GM18505 (cell line): ENCODE data around the gene MVK.

Experiments
- ATAC-seq: cut with Tn5 transposase; IDR thresholded peaks from one replicate; pipeline ENCODE4 v1.9.1; 2021; ENCODE audit not compliant: unreplicated experiment
- POLR2A ChIP-seq: IDR thresholded peaks from 4 replicates; pipeline ENCODE4 v1.6.1; 2011; ENCODE audit warnings: borderline replicate concordance; ENCODE audit not compliant: insufficient read depth, insufficient read length; ENCODE audit errors: extremely low read depth

Gene MVK

DNA sequence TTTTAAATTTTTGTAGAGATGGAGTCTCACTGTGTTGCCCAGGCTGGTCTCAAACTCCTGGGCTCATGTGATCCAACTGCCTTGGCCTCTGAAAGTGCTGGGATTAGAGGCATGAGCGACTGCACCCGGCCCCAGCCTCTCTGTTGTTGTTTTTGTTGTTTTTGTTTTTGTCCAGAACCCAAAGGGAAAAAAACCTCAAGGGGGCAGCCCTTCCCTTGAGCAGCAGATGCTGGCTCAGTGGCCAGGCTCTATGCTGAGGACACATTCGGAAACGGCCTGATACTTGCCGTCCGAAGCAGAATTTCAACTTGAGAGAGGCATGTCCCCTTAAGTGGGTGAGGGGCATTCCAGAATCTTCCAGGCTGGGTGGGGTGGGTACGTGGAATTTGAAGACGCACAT is 6.7 kb downstream of the MVK start:
- no peak for TF ChIP-seq POLR2A
- no peak for ATAC-seq

DNA sequence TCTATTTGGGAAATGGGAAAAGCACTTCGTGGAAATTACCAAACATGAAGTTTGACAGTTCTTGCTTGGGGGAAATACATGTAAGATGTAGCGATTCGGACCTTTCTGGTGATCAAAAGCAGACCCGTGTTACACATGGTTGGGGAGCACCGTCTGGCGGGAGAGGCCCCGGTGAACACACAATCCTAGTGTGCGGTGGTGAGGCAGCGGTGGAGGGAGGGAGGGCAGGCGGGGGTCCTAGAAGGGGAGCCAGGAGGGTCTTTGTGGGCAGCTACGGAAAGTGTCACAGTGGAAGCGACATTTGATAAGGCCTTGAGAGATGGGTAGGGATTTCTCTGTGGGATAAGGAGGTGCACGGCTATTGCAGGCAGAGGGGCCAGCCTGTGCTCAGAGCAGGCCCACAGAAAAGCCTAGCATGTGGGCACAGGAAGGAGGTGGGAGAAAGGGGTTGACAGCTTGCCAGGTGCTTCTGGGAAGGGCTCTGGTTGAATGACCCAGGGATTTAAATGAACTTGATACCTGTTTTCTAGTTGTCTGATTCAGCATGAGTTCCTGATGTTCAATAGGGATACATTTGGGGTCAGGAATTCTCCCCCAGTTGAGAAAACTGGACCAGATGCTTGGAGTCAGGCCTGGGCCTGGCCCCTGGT is 7.2 kb downstream of the MVK start:
- no peak for ATAC-seq
- no peak for TF ChIP-seq POLR2A

DNA sequence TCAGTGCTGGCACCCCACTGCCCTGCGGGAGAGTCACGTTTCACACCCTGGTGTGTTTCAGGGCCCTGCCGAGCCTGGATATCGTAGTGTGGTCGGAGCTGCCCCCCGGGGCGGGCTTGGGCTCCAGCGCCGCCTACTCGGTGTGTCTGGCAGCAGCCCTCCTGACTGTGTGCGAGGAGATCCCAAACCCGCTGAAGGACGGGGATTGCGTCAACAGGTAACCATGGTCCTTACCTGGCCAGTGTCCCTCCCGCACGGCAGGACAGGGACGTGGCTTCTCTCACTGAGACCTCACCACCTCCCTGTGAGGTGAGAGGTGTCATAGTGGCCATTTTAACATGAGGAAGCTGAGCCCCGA is 7.7 kb downstream of the MVK start:
- ATAC-seq, result no peak
- TF ChIP-seq POLR2A, result no peak

DNA sequence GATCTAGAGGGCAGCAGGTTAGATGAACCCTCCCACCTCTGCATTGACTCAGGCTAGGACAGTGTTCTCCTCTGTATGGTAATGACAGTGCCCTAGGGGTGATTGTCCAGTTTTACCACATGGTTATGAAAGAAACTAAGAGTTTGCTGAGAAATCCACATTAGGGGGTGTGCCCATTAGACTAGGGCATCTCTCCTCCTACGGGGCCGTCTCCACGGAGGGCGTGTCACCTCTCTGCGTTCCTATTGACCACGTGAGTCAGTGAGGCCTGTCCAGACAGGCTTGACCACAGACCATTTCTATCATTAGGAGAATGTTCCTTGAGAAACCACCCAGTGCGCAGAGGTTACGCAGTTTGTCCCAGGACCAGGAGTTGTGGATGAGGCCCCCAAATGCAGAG is 8.3 kb downstream of the MVK start:
- ATAC-seq, result no peak
- TF ChIP-seq POLR2A, result no peak

DNA sequence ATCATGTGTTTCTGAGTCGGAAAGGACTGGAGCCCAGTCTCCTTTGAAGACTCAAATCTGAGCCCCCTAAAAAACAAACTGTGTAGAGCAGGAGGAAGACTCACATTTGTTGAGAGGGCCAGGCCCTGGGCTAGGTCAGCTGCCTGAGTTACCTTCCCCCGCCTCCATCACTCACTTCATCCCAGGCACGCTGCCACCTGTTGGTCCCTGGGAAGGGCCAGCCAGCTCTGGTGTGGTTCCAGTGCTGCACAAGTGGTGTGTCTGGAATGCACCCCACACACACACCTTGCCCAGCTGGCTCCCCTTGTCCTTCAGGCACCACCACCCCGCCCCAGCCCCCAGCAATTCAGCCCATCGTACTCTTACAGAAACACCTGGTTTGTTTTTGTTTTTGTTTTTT is 9.0 kb downstream of the MVK start:
- no peak for ATAC-seq
- no peak for TF ChIP-seq POLR2A

DNA sequence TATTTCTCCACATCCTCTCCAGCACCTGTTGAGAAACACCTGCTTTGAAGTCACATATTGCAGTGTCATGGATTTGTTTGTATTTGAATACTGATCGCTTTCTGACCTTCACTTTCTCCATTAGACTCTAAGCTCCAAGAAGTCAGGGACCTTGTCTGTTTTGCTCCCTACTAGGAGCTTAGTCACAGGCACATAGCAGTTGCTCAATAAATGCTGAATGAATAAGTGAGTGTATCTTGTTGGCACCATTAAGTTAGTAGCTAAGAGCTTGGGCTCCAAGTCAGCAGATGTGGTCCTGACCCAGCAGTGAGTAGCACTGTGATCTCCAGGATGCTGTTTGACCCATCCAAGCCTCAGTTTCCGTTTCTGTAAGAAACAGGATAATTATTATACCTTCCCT is 10.1 kb downstream of the MVK start:
- no peak for TF ChIP-seq POLR2A
- no peak for ATAC-seq

DNA sequence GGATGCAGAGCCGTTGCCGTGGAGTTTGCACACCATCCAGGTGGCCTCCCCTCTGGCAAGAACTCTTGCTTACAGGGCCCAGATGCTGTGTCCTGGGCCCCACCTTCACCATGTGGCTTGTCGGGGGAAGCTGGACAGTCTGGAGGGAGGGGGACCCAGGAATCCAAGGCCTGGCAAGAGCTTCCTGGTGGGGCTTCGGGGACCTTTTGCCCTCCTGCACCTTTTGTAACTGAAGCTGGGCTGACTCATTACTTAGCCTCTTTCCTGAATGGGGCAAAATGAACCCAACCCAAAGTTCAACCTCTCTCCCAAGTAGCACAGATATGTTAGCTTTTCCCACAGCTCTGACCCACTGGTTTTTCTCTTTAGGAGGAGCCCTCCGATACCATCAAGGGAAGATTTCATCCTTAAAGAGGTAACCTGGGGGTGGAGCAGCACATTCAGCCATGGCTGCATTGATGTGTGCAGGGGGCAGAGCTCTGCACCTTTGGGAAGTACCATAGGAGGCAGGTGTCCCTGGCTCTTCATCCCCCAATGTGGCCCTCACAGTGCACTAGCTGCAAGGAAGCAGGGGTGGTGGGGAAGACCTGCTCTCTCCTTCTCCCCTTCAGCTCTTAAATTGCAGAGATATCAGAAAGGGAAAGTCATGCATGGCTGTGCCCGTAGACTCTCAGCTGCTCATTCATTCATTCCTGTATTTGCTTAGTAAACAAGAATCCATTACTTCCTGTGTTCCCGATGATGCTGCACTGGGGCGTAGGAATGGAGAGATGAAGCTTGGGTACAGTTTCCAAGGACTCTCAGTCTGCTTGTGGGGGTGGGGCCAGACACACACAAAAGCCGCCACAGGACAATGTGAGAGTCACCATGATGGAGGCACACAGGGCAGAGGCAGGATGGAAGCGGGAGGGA is 13.0 kb downstream of the MVK start:
- ATAC-seq, result no peak
- no peak for TF ChIP-seq POLR2A

DNA sequence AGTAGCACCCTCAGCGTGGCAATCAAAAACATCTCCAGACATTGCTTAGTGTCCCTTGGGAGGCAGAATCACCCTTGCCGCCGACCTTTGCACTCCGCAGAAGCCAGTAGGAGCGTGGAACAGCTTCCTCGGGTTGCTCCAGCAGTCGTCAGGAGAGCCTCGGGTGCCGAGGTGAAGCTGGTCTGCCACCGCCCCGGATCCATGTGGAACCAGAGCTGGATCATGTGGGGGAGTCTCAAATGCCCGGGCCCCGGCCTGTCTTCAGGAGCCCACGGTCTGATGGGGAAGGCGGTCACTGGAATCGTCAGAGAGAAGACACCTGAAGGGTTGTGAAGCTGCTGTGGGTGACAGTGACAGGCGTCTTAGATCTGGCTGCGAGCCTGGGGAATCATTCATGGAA is 14.3 kb downstream of the MVK start:
- no peak for TF ChIP-seq POLR2A
- no peak for ATAC-seq

DNA sequence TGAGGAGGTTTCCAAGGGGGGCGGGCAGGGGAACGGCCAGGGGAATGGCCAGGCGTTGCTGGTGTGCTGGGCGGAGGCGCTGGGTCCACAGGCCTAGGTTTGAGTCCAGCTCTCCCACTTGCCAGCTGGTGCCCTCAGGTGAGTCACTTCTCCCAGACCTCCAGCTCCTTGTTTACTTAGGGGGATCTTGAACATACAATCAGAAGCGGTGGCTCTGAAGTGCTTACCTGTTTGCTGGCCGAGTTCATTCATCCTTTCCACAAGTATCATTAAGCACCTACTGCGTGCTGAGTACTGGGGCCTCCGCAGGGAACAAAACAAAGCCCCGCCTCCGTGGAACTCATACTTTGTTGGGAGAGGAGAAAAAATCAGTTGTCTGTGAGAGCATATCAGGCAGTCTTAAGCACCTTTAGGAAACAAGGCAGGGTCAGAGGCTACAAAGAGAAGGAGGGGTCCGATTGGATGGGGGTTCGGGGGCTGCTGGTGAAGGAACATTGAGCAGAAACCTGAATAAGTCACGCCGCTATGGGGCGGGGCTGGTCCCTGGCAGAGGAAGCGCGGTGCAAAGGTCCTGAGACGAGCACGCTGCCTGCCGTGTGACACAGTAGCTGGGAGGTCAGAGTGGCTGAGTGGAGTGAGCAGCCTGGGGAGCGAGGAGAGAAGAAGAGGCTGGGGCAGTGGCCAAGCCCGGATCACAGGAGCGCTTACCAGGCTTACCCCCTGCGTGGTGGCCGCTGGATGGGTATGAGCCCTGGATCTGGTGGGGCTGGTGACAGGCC is 15.1 kb downstream of the MVK start:
- TF ChIP-seq POLR2A, result no peak
- no peak for ATAC-seq

DNA sequence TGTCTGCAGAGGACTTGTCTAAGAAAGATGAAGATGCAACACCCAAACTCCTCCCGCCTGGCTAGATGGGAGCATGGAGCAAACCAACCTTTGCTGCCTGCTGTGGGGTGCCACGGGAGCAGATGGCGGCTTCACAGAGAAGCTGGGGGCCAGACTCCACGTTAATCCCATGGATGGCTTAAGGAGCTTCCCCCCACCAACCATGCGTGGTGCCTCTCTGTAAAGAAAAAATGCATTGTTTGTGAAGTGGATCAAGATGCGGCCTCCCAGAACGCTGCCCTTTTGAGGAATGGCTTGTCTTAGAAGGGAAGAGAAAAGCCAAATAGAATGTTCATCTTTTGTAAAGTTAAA is 15.6 kb downstream of the MVK start:
- no peak for ATAC-seq
- TF ChIP-seq POLR2A, result no peak

DNA sequence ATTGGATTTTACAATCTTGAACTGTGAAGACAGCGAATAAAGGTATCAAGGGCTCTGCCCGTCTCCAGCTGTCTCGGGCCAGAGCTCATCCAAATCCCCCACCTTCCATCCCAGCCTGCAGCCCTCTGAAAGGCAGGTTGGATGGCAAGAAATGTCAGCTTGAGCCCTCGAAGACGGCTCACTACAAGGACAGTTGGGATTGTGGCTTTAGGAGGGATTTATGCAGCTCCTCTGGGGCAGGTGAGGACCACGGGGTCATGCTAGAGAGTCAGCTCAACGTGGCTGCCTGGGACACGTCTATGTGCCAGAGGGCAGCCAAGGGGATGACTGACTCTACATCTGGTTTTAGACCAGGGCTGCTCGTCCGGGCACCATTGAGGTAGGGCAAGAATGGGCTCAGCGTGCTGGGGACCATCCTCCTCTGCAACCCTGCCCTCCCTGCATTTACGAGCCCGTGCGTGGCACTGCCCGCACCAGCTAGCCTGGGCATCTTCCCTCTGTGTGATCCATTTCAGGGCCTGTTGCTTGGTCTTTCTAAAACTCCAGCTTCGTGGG is 16.2 kb downstream of the MVK start:
- no peak for ATAC-seq
- no peak for TF ChIP-seq POLR2A

DNA sequence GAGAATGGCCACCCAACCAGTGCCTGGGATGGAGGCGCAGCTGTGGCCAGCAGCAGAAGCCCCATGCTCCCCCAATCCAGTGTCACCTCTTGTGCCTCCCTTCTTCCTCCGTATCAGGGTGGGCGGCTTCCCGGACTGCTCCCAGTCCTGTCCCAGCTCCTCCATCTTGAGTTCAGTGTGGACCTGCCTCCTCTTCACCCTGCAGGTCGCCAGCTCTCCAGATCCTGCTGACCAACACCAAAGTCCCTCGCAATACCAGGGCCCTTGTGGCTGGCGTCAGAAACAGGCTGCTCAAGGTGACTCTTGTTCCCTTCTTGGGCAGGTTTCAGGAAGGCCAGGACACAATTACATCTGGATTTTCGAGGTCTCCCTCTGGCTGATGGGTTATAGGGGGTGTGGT is 17.0 kb downstream of the MVK start:
- no peak for ATAC-seq
- no peak for TF ChIP-seq POLR2A

DNA sequence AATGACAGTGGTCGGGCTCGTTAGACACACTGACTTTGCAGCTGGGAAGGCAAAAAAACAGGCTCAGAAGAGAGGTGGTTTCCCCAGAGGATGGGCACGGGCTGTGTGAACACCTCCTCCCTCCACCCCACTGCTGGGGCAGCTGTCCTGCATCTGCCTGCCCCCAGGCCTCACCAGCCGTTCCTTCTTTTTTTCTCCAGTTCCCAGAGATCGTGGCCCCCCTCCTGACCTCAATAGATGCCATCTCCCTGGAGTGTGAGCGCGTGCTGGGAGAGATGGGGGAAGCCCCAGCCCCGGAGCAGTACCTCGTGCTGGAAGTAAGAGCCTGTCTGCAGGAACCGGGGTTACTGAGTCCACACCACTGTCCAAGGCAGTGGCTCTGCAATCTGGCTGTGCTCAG is 17.4 kb downstream of the MVK start:
- ATAC-seq, result no peak
- no peak for TF ChIP-seq POLR2A

DNA sequence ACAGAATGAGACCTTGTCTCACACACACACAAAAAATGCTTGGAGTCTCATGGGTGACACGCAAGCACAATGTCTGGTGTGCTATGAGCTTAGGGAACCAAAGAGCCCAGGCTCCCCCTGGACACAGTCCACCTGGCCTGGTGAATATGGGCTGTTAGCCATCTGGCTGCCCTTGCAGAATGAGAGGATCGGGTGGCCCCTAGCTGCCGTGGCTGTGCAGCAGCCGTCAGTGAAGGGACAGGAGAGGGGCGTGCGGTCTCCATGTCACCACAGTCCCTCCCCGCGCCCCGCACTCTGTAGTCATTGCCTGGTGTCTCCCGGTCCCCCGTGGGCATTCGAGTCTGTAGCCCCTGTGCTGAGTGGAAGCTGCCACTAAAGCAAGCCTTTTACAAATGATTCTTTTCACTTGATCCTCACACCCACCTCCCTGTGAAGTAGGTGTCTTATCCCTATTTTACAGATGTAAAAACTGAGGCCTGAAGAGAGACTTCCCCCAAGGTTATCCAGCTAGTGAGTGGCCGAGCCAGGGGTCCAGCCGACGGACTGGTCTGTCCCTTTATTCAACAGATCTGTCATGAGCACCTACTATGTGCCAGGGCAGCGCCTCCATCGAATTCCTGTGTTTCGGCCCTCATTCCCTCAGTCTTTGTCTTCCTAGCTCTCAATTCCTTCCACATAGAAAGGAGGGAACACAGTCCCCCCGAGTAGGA is 18.8 kb downstream of the MVK start:
- ATAC-seq, result no peak

DNA sequence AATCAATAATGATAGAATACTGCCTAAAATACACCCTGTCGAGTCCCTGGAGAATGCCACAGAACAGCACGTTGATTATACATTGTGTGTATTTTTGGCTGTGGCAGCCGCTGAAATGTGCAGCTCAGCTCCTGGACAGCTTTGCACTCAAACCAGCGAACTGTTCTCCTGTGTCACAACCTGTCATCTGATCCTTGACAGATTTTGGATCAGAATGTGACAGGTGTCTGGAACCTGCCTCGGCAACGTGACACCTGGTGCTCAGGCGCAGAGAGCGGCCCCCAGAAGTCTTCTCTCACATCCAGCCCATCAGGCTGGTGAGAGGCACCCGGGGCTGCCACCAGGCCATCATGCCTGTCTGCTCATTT is 19.3 kb downstream of the MVK start:
- ATAC-seq, result no peak
- no peak for TF ChIP-seq POLR2A

More for the DNA sequence above, 18.8 kb downstream of the MVK start:
- no peak for TF ChIP-seq POLR2A
